GM12891 (cell line): ENCODE data around the gene VSX1.

Experiments
- DNase-seq: peaks from one replicate; pipeline ENCODE4 v3.0.0; 2011; ENCODE audit warnings: low spot score; ENCODE audit not compliant: insufficient read length
- FAIRE-seq: peaks from 2 replicates; lab custom pipeline; 2011; peaks lifted over from hg19 to GRCh38; lab: Jason Lieb, UNC
- PAX5 ChIP-seq: IDR thresholded peaks from 2 replicates; pipeline ENCODE4 v1.6.1; 2011; ENCODE audit warnings: low read length, moderate library complexity, mild to moderate bottlenecking; ENCODE audit not compliant: insufficient read depth, severe bottlenecking
- POLR2A ChIP-seq: IDR thresholded peaks from 2 replicates; pipeline ENCODE4 v1.6.1; 2011; ENCODE audit warnings: low read depth, low read length, control low read depth
- POLR2AphosphoS5 ChIP-seq: IDR thresholded peaks from 2 replicates; pipeline ENCODE4 v1.6.1; 2011; ENCODE audit warnings: low read depth, low read length, control low read depth
- POU2F2 ChIP-seq: IDR thresholded peaks from 2 replicates; pipeline ENCODE4 v1.6.1; 2011; ENCODE audit warnings: low read depth, mild to moderate bottlenecking, control low read depth, low read length, moderate library complexity
- SPI1 ChIP-seq: IDR thresholded peaks from 2 replicates; pipeline ENCODE4 v1.6.1; 2011; ENCODE audit warnings: low read depth, low read length, control low read depth
- TAF1 ChIP-seq: IDR thresholded peaks from 2 replicates; pipeline ENCODE4 v1.6.1; 2011; ENCODE audit warnings: low read depth, low read length, control low read depth

VSX1 gene

GRCh38 chr20:25088267-25088666, 6.3 kb upstream of the VSX1 start:
- TF ChIP-seq TAF1 = no peak
- no peak for TF ChIP-seq PAX5
- TF ChIP-seq POLR2AphosphoS5 = no peak
- no peak for TF ChIP-seq POLR2A
- no peak for TF ChIP-seq POU2F2
- TF ChIP-seq SPI1 = no peak
- DNase-seq (no peak), FAIRE-seq (no peak)

GRCh38 chr20:25087186-25087929, 5.4 kb upstream of the VSX1 start:
- TF ChIP-seq POLR2A (no peak), PAX5 (no peak), SPI1 (no peak), TAF1 (no peak), POLR2AphosphoS5 (no peak), POU2F2 (no peak)
- FAIRE-seq (no peak), DNase-seq (no peak)

- DNase-seq (no peak), FAIRE-seq (no peak)
These were observed 4.0 kb upstream of the VSX1 start for GRCh38 chr20:25085756-25086495.

GRCh38 chr20:25084626-25085187, 2.8 kb upstream of the VSX1 start:
- DNase-seq (no peak), FAIRE-seq (no peak)
- TF ChIP-seq POU2F2 = no peak
- TF ChIP-seq POLR2AphosphoS5 = no peak
- no peak for TF ChIP-seq POLR2A
- no peak for TF ChIP-seq PAX5

More at GRCh38 chr20:25085756-25086495, 4.0 kb upstream of the VSX1 start:
- TF ChIP-seq POU2F2 (no peak), SPI1 (no peak), POLR2A (no peak), TAF1 (no peak)

GRCh38 chr20:25083773-25084625, 2.1 kb upstream of the VSX1 start:
- DNase-seq = no peak
- TF ChIP-seq SPI1 = no peak
- TF ChIP-seq POLR2AphosphoS5 = no peak
- TF ChIP-seq PAX5 = no peak
- no peak for TF ChIP-seq POLR2A
- TF ChIP-seq TAF1 = no peak
- TF ChIP-seq POU2F2 = no peak
- FAIRE-seq = no peak

- FAIRE-seq (no peak), DNase-seq (no peak)
- no peak for TF ChIP-seq TAF1
- TF ChIP-seq POLR2A = no peak
- no peak for TF ChIP-seq SPI1
- no peak for TF ChIP-seq PAX5
- TF ChIP-seq POU2F2 = no peak
- TF ChIP-seq POLR2AphosphoS5 = no peak
These were observed 1.3 kb upstream of the VSX1 start for GRCh38 chr20:25083141-25083772.

GRCh38 chr20:25082498-25082873, 545 bp upstream of the VSX1 start:
- no peak for DNase-seq
- no peak for FAIRE-seq

GRCh38 chr20:25081065-25081729, 744 bp downstream of the VSX1 start:
- FAIRE-seq (no peak), DNase-seq (no peak)
- TF ChIP-seq POLR2AphosphoS5 (no peak), SPI1 (no peak), PAX5 (no peak), POLR2A (no peak), TAF1 (no peak), POU2F2 (no peak)

More at GRCh38 chr20:25082498-25082873, 545 bp upstream of the VSX1 start:
- TF ChIP-seq POLR2A = no peak
- no peak for TF ChIP-seq POLR2AphosphoS5
- no peak for TF ChIP-seq TAF1
